H7 (cell line): Measurements from ENCODE around the gene SPAG4. TPM values are rescaled to one million over a fixed set of nuclear protein-coding genes. Genes with fewer than 3 reads are reported as not detected.

ENCODE experiments used
- DNase-seq: peaks from one replicate; pipeline ENCODE4 v3.0.0; 2012
- H3K27me3 ChIP-seq: 2 replicates; pipeline ENCODE4 v1.6.0; 2011; ENCODE audit warnings: mild to moderate bottlenecking, low read length; ENCODE audit not compliant: control insufficient read depth, insufficient read depth
- H3K36me3 ChIP-seq: replicated peaks from 2 replicates; pipeline ENCODE4 v1.5.1; 2011; ENCODE audit warnings: low read length; ENCODE audit not compliant: control insufficient read depth, insufficient read depth
- H3K4me3 ChIP-seq: 2 replicates; pipeline ENCODE4 v1.5.1; 2011; ENCODE audit warnings: low read depth, mild to moderate bottlenecking, control low read depth, low read length, moderate library complexity; ENCODE audit not compliant: insufficient read depth
- total RNA-seq: library from RNA; depleted of rRNA; stranded (reverse); fragments of >200 nt; shearing (Covaris generic); gene quantifications from 2 replicates; pipeline ENCODE4 v1.2.3, GENCODE V29; 2014; rRNA removed

The SPAG4 gene
- total RNA-seq, 1 experiment from 2014 or later: 6.1 TPM

DNA sequence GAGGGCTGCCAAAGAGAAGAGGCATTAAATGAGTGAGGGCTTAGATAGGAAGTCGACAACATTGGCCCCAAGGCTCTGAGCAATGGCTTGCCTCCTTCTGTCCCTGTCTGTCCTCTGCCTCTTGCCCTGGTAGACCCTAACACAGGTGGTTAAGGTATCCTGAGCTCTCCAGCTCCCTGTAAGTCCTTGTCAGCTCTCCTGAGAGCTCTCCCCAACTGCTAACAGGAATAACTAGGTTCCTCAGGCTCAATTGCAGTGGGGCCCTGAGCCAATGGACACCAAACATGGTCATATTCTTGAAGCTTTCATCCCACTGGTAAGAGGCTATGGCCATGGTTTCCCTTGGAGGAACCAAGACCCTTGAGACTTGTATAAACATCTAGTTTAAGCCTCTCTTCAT is 54.1 kb downstream of the SPAG4 start:
- Histone ChIP-seq H3K4me3 (no peak overlapping the region), H3K36me3 (peaks cover 13% of the 10 kb centered on the region), H3K27me3 (no peaks in the 10 kb centered on the region)
- DNase-seq: no peak

Other genes with a start within 250 kb of the SPAG4 start
- gene UQCC1, start 203.9 kb upstream of the SPAG4 start, total RNA-seq: 48.2 and 49.5 TPM in 2 replicates
- 0.03 TPM in 1 of 2 replicates, not detected in the other for gene GDF5, start 177.6 kb upstream of the SPAG4 start, total RNA-seq
- gene CEP250, start 160.2 kb upstream of the SPAG4 start, total RNA-seq: 18.9 and 39.1 TPM in 2 replicates
- gene C20orf173, start 86.2 kb upstream of the SPAG4 start, total RNA-seq: not detected in 2 replicates
- gene ERGIC3, start 73.8 kb upstream of the SPAG4 start, total RNA-seq: 191 and 213 TPM in 2 replicates
- 108 and 126 TPM in 2 replicates for gene CPNE1, start 49.1 kb downstream of the SPAG4 start, total RNA-seq
- 49.5 and 50.0 TPM in 2 replicates for gene RBM12, start 49.1 kb downstream of the SPAG4 start, total RNA-seq
- gene NFS1, start 83.5 kb downstream of the SPAG4 start, total RNA-seq: 60.6 and 83.2 TPM in 2 replicates
- gene ROMO1, start 83.6 kb downstream of the SPAG4 start, total RNA-seq: 235 and 279 TPM in 2 replicates
- gene RBM39, start 126.4 kb downstream of the SPAG4 start, total RNA-seq: 181 and 224 TPM in 2 replicates
- gene PHF20, start 156.2 kb downstream of the SPAG4 start, total RNA-seq: 31.2 and 37.1 TPM in 2 replicates